ENCODE data around the gene DROSHA.

DROSHA gene

DNA sequence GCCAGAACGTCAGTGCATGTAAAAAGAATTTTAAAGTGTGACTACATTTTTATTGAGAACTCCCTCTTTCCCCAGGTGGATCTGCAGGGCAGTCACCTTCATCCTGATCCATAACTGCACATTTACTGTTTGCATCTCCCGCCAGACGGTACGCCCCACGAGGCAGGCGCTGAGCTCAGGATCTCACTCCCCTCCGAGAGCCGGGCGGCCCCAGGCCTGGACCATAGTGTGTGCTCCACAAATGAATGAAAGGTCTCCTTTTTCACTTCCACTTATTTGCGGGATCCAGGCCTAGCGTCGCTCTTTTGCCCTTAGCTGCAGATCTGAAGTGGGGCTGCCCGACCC lies 378 bp downstream of the DROSHA start:
- no peak for DNase-seq (ENCODE audit: extremely low read depth in 1 of 2, low read depth in 1 of 2)

DNA sequence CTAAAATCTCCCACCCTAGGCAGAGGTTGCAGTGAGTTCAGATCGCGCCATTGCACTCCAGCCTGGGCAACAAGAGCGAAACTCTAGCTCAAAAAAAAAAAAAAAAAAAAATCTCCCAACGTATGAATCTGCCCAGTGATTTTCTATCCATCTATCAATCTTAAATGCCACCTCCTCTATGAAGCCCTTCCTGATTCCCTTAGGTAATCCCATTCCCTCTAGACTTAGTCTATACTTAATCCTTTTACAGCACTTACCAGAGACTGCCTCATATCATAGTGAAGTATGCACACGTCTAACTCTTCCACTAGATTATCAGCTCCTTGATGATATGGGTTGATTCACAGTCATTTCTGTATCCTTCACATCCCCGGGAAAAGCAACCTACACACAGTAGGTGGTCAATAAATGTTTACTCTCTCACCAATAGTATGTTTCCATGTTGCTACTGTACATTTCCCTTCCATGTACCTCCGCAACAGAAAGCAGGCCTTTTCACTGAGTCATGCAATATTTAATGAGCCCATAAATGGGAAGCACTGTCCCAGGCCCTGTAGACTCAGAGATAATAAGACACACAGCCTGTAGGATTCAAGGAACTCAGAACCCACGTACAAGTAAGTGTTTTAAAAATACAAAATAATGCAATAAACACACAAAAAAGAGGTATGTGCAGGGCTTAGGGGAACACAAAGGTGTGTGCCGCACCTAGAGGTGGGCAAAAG lies 1.2 kb downstream of the DROSHA start:
- no peak for DNase-seq (ENCODE audit: extremely low read depth in 1 of 2, low read depth in 1 of 2)

DNA sequence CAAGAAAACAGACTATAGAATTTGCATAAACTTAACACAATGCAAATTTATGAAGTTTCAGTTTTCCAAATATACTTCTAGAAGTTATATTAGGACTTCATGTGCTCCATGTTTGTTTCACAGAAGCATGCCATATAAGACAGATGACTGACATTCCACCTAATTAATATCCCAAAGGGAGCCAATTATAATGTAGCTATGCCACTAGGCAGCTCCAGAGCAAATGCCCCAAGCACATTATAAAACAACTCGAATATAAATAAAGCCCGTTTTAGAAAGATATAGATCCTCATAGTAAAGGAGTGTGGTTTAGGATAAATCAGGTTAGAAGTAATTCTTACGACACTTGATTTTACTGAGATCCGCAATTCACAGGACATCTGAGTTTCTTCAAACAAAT lies 8.9 kb downstream of the DROSHA start:
- no peak for DNase-seq (ENCODE audit: extremely low read depth in 1 of 2, low read depth in 1 of 2)

DNA sequence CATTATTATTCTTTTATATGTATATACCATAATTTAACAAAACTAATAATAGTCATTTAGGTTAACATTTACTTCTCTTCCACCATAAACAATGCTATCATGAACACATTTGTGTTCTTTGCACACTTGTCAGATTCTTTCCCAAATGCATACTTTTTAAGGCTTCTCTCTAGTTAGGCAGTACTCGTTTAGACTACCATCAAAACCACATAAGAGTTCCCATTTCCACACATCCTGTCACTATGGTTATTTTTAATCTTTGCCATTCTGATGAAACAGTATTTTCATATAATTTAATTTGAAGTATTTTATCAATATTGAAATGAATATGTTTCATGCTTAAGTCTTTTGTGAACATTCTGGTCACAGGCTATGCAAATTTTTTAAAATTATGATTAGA lies 15.1 kb downstream of the DROSHA start:
- DNase-seq (ENCODE audit: extremely low read depth in 1 of 2, low read depth in 1 of 2), result no peak

DNA sequence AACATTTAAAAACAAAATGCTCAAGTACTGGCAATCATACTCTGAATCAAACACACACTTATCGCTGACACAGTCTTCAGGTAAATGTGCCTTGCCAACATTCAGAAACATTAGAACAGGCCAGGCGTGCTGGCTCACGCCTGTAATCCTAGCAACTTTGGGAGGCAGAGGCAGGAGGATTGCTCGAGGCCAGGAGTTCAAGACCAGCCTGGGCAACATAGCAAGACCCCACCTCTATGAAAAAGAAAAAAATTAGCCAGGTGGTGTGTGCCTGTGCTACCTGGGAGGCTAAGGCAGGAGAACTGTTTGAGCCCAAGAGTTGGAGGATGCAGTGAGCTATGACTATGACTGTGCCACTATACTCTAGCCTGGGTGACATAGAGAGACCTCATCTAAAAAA lies 20.6 kb downstream of the DROSHA start:
- no peak for DNase-seq (ENCODE audit: extremely low read depth in 1 of 2, low read depth in 1 of 2)

DNA sequence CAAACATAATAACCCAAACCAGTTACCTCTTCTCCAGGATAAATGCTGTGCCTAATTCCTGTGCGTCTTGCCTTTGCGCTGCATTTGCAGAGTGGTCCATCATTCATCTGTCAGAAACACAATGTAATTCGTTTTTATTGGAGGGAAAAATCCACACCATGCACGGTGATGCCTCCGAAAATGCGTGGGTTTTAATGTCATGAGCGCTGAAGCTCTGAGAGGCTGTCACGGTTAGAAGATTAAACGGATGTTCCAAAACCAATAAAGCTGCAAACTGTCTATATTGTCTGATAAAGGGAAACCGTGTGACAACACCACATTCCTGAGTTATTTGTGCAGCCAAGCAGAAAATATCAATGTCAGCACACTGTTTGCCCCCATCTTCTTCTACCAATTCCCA lies 27.4 kb downstream of the DROSHA start:
- no peak for DNase-seq (ENCODE audit: extremely low read depth in 1 of 2, low read depth in 1 of 2)

DNA sequence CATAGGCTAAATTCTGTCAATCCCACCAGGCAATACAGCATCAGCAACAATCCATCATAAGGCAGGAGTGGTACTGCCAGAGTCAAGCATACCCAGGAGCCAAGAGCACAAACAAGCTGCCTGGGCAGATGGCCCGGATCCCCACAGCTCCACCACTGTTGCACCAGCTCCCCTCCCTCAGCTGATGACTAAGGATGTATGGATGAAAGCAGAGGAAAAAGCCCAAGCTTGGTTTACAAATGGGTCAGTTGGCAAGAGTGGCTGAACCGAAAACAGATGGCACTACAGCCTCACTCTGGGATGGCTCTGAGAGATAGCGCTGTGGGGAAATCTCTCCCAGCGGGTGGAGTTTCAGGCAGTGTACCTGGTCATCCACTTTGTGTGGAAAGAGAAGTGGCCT lies 29.4 kb downstream of the DROSHA start:
- no peak for DNase-seq (ENCODE audit: extremely low read depth in 1 of 2, low read depth in 1 of 2)

DNA sequence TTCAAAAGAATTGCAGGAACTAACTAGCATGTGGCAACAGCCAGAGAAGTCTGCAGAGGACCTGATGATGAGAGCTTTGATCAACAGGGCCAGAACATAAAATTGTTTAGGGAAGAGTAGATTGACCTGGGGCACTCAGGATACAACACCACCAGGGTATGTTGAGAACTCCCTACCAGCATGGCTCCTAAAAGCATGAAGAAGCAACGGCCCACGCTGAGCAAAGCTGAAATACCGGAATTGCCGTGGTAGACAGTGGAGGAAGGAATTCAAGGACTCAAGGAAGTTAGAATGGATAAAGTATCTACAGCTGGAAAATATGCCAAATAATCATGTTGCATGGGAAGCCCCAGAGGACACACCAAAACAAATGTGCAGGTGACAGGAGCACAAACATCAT lies 31.6 kb downstream of the DROSHA start:
- DNase-seq (ENCODE audit: extremely low read depth in 1 of 2, low read depth in 1 of 2), result no peak

DNA sequence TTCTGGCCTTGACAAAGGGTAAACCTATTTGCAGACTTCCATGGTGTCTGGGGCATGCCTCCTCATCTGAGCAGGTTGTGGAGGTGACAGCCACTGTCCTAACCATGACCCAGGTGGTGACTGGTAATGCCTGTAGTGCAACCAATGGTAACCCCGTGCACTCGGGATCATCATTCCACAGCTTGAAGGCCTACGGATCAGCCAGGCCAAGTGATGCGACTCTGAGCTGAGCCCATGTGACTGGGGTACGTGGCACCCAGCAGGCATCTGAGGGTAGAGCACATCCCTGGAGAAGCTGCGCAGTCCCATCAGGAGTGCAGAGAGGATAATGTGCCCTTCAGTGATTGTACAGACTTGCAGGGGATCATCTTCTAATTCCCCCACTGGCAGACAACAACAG lies 35.0 kb downstream of the DROSHA start:
- no peak for DNase-seq (ENCODE audit: extremely low read depth in 1 of 2, low read depth in 1 of 2)

DNA sequence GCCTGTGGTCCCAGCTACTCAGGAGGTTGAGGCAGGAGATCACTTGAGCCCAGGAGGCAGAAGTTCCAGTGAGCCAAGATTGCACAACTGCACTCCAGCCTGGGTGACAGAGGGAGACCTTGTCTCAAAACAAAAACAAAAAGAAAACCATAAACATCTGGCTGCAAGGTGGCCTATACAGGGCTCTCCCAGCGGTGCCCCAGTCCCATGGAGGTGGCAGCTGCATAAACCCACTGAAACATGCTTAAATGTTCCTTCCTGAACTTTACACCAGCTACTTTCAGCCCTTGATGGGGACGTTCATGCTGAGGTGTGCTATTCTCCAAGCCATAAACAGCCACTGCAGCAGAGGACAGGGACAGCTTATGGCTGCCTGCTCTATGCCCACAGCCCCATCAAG lies 35.6 kb downstream of the DROSHA start:
- DNase-seq (ENCODE audit: extremely low read depth in 1 of 2, low read depth in 1 of 2), result no peak

DNA sequence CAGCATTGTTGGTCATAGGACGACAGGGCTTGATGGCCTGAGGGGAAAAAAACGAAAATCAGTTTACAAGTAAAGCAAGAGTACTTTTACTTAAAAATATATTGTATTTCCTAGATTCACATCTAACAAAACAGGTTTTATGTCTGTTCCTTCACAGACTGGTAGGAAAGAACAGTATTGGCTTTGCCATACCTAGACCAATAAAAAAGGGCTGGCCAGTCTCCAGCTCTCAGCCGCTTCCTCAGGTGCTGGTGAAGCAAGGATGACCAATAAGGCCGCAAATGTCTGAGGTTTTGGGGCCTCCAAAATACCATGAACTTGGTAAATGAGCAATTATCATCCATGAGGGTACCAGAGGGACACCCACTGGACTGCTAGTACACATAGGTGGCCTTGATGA lies 36.6 kb downstream of the DROSHA start:
- no peak for DNase-seq (ENCODE audit: extremely low read depth in 1 of 2, low read depth in 1 of 2)

DNA sequence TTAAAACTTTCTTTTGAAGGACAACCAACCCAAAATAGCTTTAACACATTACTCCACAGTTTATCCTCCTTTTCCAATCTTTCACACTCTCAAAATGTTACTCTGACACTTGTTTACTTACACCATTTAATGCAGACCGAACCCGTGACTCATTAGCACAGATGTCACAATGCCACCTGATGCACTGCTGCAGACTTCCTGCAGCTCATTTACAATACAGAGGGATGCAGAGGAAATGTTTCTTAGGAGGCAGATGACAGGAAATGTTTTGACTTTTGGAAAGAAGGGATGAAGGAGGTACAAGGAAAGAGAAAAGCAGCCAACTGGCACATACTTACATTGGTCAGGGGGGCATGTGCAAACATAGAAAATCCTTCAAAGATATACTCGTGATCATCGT lies 39.0 kb downstream of the DROSHA start:
- no peak for DNase-seq (ENCODE audit: extremely low read depth in 1 of 2, low read depth in 1 of 2)

DNA sequence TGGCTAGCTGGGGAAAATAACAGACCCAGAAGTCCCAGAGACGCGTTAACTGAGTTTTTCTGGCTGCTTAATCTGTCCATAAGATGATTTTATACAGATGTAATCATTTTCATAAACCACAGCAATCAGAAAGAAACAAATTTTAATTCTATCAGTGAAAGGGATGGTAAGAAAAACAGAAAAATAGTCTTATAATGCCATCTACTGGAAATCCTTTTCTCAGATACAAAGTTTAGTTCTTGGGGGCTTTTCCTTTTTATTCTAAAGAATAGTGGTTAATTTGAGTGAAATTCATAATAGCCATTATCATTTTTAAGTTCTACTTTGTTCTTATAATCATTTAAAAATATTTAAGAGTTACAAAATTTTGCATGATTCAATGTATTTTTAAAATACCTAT lies 44.4 kb downstream of the DROSHA start:
- no peak for DNase-seq (ENCODE audit: extremely low read depth in 1 of 2, low read depth in 1 of 2)

DNA sequence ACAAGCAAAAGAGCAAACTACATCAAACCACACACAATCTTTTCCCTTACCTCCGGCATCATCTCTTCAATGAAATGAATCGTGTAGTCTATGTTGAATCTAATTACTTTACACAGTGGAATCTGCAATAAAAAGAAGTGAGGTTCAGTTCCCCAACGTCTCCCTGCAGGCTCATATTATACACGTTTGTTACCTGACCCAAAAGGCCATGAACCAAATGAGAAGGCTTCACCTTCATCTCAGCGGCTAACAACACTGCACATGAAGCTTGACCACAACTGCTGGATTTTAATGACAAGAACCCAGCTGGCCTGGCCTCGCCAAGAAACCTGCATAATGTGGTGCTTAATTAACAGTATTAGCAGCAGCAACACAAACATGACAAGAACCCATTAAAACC lies 45.5 kb downstream of the DROSHA start:
- no peak for DNase-seq (ENCODE audit: extremely low read depth in 1 of 2, low read depth in 1 of 2)

DNA sequence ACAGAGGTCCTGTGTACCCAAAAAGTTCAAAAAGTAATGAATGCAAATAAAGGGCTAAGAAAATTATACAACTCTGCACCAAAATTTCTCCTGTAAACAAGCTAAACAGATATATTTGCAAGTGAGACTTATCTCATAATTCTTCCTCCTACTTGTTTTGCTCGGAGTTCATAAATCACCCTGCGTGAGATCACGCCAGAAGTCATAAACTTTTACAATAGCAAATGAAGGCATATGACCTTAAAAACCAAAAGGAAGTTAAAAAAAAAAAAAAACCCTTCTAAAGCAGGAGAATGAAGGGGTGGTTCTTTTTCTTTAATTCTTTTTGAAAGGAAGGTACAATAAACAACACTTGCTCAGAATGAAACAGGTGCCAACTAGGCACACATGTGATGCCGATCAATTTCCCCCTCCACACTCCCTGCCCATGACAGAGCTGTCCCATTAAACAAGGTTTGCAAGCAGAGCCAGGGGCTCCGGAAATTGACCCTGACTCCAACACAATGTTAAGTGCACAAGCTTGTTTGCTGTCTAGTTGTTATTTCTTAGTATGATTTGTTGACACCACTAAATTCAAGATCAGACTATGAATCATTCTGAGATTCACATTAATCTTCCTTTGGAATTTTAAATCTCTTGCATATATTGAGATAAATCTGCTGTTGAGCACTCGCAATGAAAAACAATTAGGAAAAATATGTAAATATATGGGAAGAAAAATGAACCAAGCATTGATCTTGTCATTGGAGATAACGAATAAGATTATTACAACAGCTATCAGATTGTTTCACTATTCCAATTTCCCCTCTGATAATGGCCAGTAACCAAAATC lies 46.3 kb downstream of the DROSHA start:
- no peak for DNase-seq (ENCODE audit: extremely low read depth in 1 of 2, low read depth in 1 of 2)

DNA sequence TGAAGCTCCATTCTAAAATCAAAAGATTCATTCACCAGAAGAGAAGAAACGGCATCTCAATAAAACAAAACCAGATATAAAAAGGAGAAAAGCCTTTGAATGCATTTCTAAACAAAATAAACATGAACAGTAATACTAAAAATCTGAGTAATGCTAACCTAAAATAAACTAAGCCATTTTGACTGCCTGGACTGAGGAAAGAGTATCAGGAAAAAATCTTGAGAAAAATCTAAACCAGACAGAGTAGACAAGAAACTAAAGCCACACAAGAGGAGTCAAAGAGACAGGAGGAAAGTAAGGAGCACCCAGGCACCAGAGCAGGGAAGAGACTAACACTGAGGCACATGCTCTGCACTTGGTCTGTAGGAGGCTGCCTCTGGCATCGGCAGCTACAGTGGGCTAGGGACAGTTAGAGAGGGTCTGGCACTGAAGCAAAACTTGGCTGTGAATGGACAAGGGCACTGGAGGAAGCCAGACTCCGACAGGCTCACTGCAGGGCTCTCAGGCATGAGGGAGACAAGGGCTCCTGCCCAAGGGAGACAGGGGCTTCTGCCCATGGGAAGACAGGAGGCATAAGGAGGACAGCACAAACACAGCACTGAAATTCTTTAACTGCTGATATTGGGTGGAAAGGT lies 50.2 kb downstream of the DROSHA start:
- DNase-seq (ENCODE audit: extremely low read depth in 1 of 2, low read depth in 1 of 2), result no peak

DNA sequence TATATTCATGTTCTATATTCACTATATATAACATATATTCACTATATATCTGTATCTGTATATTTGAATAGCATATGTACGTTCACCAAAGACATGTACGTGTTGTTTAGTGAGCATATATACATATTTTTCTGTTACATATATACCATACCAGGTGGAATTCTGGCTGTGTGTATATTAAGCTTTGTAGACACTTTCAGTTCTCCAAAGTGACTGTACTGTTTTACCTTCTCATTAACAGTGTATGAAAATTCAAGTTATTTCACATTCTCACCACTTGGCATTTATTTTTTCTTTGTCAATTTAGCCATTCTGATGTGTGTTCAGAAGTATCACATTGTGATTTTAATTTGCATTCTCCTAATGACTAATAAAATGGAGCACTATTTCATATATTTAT lies 52.2 kb downstream of the DROSHA start:
- no peak for DNase-seq (ENCODE audit: extremely low read depth in 1 of 2, low read depth in 1 of 2)

DNA sequence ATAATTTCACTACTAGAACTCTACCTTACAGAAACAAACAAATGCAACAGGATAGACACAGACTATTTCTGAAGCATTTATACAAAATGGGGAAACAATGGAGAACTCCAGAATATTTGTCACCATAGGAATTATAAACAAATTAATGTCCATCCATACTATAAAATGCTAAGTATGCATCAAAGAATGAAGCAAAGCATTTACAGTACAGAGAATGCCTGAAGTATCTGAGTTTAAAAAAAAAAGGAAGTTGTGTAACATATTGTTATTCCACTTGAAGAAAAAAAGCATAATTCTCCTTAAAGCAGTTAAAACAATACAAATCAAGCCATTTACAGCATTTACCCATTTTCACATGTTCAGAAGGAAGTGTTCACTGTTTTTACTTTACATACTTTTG lies 53.0 kb downstream of the DROSHA start:
- DNase-seq (ENCODE audit: extremely low read depth in 1 of 2, low read depth in 1 of 2), result no peak

DNA sequence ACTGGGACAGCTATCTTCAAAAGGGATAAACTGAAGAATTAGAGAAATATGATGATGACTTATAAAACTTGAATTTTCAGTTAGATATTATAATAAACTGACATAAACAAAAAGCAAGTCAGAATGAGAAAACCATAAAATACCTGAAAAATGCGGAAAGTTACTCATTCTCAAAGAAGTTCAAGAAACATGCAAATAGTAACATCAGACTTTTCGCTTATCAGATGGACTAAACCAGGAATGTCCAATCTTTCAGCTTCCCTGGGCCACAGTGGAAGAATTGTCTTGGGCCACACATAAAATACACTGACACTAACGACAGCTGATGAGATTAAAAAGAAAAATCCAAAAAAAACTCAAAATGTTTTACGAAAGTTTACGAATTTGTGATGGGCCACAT lies 53.9 kb downstream of the DROSHA start:
- DNase-seq (ENCODE audit: extremely low read depth in 1 of 2, low read depth in 1 of 2), result no peak

DNA sequence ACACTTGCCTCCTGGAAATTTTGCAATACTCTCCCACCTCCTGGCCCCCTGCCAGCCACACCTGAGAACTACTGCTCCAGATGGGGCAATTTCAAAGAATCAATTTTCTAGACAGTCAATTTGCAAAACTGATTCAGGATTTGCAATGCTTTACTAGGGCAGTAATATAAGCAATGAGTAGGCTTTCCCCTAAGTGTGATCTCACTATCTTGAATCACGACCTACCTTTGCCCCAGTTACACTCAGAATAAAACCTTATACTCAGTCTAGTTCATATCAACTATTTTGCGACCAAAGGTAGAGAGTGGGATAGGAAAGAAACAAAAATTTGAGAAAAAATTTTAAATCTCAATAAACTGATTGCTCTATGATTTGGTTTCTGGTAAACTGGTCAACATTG lies 54.4 kb downstream of the DROSHA start:
- DNase-seq (ENCODE audit: extremely low read depth in 1 of 2, low read depth in 1 of 2), result no peak

DNA sequence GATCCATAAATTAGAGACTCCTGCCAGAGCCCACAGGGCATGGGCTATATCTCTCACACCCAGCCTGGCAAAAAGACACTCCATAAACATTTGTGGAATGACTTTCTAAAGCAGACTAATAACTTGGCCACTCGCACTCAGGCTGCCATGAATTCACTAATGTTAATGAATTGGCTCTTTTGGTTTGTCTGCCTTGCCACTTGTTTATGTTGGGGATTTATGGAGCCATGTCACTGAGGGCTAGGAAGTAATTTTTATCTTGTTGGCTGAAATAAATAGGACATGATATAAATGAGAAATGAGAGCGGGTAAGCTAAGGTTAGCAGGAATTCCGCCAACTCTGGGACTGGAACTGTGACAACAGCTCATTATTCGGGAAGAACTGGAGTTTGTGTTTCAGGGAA lies 55.2 kb downstream of the DROSHA start:
- DNase-seq (ENCODE audit: extremely low read depth in 1 of 2, low read depth in 1 of 2), result no peak

DNA sequence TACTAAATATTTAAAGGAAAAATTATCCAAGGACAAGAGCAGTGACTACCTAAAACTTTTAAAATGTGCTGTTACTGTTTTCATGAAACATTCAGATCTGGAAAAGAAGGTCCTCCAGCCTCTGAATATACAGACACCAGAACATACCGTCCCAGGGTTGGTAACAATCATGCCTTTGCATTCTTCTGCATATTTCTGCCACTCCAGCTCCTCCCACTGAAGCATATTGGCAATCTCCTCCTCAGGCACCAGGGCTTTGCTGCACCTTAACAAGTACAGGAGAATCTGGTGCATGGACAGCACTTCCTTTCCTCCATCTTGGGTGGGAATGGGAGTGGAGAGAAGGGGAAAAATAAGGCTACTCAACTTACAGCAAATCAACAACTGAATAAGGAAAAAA lies 60.0 kb downstream of the DROSHA start:
- no peak for DNase-seq (ENCODE audit: extremely low read depth in 1 of 2, low read depth in 1 of 2)
